NCI-H2196 treated with DMSO at 0.1 percent for 48 hours (cell line): ENCODE data around the gene EML3.
A peak's percentile ranks its signal among the peaks of the same experiment; 100 is the strongest.
"Not testable (repeated sequence)": the region's sequence is repeated elsewhere in the genome, so short reads cannot be mapped to it uniquely, and the experiment has no call there.

ENCODE experiments used
- DNase-seq: peaks from one replicate; lab custom pipeline; 2025; ENCODE audit not compliant: unreplicated experiment; lab: John Stamatoyannopoulos, UW

EML3 gene

GRCh38 chr11:62573592-62574362 is 38.8 kb downstream of the EML3 start, which contains the start of gene EEF1G:
TSS of gene EEF1G (minus strand) at chr11:62573891. CDS start at chr11:62573842, 49 bp downstream.
- DNase-seq, result peak; percentile 99

DNA sequence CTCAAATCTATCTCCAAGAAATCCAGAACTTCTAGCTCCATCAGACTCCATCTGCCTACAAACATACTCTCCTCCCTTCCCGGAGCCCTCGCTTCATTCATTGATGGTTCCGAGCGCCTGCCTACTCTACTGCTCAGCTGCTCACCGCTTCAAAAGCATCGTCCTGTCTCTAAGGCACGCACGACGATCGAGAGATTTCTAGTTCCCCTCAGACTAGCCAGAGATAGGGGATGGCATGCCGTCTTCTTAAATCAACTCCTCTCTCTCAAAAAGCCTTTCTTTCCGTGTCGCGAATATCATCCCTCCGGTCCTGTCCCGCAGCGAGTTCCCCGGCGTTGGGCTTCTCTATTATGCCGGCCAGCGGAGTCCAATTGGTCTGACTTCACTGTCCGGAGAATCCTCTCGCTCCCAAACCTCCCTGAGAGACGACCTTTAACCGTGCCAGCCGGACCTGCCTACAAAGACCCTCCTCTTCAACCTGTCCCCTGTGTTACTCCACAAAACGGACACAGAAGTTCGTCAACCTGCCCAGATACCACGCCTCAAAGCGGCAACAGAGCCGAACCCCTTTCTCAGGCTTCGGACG is 39.5 kb downstream of the EML3 start:
- no peak for DNase-seq

DNA sequence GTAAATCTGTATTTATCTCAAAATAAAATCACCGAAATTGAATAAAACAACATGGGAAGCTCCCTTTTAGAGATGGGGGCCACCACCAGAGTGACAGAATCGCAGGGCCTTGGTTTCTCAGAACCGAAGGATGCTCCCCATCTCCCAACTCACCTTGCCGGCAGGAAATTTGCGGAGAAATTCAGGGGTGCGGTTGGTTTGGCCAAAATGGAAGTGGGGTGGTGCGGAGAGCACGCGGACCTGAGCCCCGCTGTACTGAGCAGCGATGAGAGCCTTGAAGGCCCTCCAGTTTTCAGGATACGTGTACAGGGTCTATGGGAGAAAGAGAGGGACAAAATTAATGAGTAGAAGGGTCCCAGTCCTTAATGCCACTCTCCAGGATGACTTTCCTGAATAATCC is 40.1 kb downstream of the EML3 start:
- no peak for DNase-seq

DNA sequence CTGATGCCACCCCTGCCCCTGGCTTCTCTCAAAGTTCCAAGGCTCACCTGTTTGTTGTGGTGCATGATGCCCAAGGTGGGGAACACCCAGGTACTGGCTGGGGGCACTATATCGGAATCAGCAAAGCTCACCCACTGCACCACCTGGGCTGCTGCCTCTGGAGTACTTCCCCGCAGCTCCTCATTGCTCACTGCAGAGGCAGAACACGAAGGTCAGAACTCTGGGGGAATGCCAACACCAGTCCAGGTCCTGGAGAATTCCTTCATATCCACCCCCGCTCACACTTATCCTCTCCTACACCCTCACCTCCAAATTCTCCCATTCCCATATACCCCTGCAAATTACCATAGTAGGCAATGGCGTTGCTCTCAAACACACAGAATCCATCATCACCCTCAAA is 41.1 kb downstream of the EML3 start:
- not testable (repeated sequence) for DNase-seq

DNA sequence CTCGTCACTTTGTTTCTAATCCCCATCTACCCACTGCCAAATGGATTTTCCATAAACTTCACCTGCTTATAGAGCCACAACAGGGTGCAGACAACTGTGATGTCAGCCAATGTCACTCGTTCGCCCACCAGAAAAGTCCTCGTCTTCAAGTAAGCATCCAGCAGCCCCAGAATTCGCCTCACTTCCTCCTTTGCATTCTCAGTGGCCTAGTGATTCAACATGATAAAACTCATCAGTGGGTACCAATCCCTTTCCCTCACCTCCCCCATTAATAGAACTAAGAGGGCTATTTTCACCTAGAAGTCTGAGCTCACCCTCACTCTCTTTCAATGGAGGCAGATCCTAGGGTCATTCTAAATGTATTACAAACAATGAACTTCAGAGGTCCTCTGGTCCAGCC is 41.7 kb downstream of the EML3 start:
- DNase-seq, result not testable (repeated sequence)

- DNase-seq, result no peak
Observed at GRCh38 chr11:62569611-62570010, 43.0 kb downstream of the EML3 start.

GRCh38 chr11:62567018-62567633 is 45.4 kb downstream of the EML3 start:
- no peak for DNase-seq

DNA sequence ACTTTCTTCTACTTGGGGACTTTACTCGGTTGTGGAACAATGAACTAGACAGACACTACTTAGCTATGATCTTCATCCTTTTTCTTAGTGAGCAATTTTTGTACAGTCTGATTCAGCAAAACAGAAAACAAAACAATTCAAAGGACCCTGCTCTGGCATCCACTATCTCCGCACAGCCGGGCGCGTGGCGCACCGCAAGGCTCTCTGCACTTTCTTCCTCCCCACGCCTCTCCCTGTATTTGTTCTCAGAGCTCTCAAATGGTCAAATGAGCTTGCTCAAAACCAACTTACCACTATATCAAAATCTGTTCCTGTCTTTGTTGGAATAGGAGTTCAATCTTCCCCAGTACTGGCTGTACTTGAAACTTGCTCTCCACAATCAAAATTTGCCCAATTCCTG is 46.3 kb downstream of the EML3 start:
- no peak for DNase-seq

- DNase-seq, result no peak
Observed at GRCh38 chr11:62565100-62565802, 47.3 kb downstream of the EML3 start.

GRCh38 chr11:62561677-62562230 is 50.8 kb downstream of the EML3 start:
- DNase-seq, result not testable (repeated sequence)

DNA sequence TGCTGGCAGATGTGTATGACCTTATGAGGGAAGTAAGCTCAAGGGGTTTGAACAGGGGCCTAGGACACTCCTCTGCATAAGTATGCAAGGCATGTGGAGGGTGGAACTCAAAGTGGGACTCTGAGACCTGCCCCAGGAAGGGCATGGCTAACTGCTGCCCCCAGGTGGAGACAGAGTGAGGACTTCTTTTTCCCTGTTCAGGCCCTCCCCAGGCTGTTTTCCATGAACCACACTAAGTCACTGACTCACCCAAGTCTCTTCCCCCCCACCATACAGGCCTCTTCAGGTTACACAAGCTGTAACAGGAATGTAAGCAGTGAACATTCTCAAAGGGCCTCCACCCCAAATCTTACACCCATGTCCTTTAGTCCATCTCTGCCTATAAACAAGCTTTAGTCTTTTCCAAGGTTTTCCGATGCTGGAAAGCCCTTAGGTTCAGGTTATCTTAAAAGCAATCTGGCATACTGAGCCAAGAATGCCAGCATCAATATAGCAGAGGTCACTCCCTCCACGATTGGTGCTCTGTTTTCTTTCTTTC is 51.9 kb downstream of the EML3 start:
- DNase-seq, result peak; percentile 47

- not testable (repeated sequence) for DNase-seq
Observed at GRCh38 chr11:62559626-62560025, 52.9 kb downstream of the EML3 start.

- DNase-seq, result no peak
Observed at GRCh38 chr11:62559204-62559603, 53.4 kb downstream of the EML3 start.

- no peak for DNase-seq
Observed at GRCh38 chr11:62558669-62559068, 53.9 kb downstream of the EML3 start.

GRCh38 chr11:62556875-62557631 is 55.5 kb downstream of the EML3 start:
- DNase-seq, result no peak

GRCh38 chr11:62556108-62556874 is 56.3 kb downstream of the EML3 start:
- peak; percentile 88 for DNase-seq

DNA sequence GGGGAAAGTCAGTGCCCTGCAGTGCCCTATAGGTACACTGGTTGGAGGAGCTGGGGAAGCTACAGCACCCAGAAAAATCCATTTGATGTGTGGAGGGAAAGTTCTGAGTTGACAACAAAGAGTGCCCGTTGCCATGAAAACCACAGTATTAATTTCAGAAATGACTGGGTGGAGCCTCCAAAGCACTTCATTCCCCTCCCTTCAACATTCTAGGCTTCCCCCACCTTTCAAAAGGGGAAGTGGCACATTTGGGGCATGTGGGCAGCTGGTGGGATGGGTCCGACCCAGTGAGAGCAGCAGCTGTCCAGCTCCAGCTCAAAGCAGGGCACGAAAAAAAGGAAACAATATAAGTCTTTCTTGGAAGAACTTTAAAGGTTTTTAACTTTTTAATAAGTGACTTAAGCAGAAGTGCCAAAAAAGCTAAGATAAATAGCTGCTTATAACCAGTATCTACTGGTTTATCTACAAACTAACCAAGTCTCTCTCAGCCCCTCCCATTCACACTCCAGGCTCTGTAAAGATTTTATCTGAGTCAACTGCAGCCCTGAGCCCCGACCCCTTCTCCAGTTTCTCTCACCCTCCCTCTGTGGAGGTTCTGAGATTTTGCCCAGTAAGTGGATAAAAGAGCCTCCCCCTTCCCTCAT is 57.0 kb downstream of the EML3 start:
- DNase-seq, result no peak

- DNase-seq, result no peak
Observed at GRCh38 chr11:62554387-62555167, 58.0 kb downstream of the EML3 start.
